Sigmoid colon (tissue), 4 donors: ENCODE data around the gene DACT3.

ENCODE experiments used
- CTCF ChIP-seq, 4 experiments: fragments of 450-650 bp in 3 of 4; fragments of 200-600 bp in 1 of 4; IDR thresholded peaks; one replicate each; pipeline ENCODE4 v1.5.1; 2016 to 2019; ENCODE audit warnings: antibody characterized with exemption in 4 of 4, mild to moderate bottlenecking in 3 of 4, moderate library complexity in 2 of 4
- POLR2A ChIP-seq, 2 donors: fragments of 450-650 bp; IDR thresholded peaks; one replicate each; pipeline ENCODE4 v1.6.1; 2016; ENCODE audit warnings: antibody characterized with exemption in 2 of 2, mild to moderate bottlenecking in 2 of 2, moderate library complexity in 2 of 2
- POLR2AphosphoS5 ChIP-seq, 4 donors: sonication (generic); formaldehyde crosslinking; IDR thresholded peaks; one replicate each; pipeline ENCODE4 v1.6.1; 2017; ENCODE audit warnings: antibody characterized with exemption in 4 of 4

- TF ChIP-seq CTCF (IDR thresholded peaks at IDR 0.05) (no peak), POLR2AphosphoS5 (IDR thresholded peaks at IDR 0.05) (no peak), POLR2A (IDR thresholded peaks at IDR 0.05) (no peak)
Measured at GRCh38 chr19:46665072-46665471, 4.1 kb upstream of the DACT3 start.
